Upper lobe of left lung (tissue), 6 donors: ENCODE results near the gene GPR183. TPM values are rescaled to one million over a fixed set of nuclear protein-coding genes. Genes with fewer than 3 reads are reported as not detected.

Source experiments
- ATAC-seq, 2 donors: fragments of 200-7000 bp; cut with Tn5 transposase; one replicate each; pipeline ENCODE4 v1.9.1; 2022; ENCODE audit warnings: mild to moderate bottlenecking in 2 of 2, moderate library complexity in 2 of 2; ENCODE audit not compliant: low FRiP score in 2 of 2
- DNase-seq, 2 donors: peaks; one replicate each; pipeline ENCODE4 v3.0.0-alpha.2; 2019 to 2020
- H3K27ac ChIP-seq, 4 donors: fragments of 200-600 bp; sonication (generic); one replicate each; pipeline ENCODE4 v1.5.1; 2016 to 2019
- H3K27me3 ChIP-seq, 4 donors: fragments of 200-600 bp; sonication (generic); one replicate each; pipeline ENCODE4 v1.5.1; 2017 to 2019
- H3K36me3 ChIP-seq, 4 donors: fragments of 200-600 bp; sonication (generic); one replicate each; pipeline ENCODE4 v1.5.1; 2016 to 2019
- H3K4me1 ChIP-seq, 4 donors: fragments of 200-600 bp; sonication (generic); one replicate each; pipeline ENCODE4 v1.5.1; 2018 to 2019
- H3K4me3 ChIP-seq, 4 donors: fragments of 200-600 bp; sonication (generic); one replicate each; pipeline ENCODE4 v1.5.1; 2017 to 2019; ENCODE audit warnings: mild to moderate bottlenecking in 2 of 4, moderate library complexity in 1 of 4
- H3K9me3 ChIP-seq, 4 donors: fragments of 200-600 bp; sonication (generic); one replicate each; pipeline ENCODE4 v1.5.1; 2018 to 2019
- CTCF ChIP-seq, 6 experiments: fragments of 450-650 bp in 4 of 6; fragments of 200-600 bp in 2 of 6; sonication (generic) in 2 of 6; IDR thresholded peaks; one replicate each; pipeline ENCODE4 v1.5.1; 2016 to 2019; ENCODE audit warnings: antibody characterized with exemption in 6 of 6
- EP300 ChIP-seq, 4 donors: sonication (generic); formaldehyde crosslinking; IDR thresholded peaks; one replicate each; pipeline ENCODE4 v1.5.1; 2017; ENCODE audit warnings: antibody characterized with exemption in 4 of 4, control low read depth in 2 of 4
- POLR2A ChIP-seq, 4 donors: fragments of 450-650 bp; IDR thresholded peaks; one replicate each; pipeline ENCODE4 v1.5.1; 2016 to 2017; ENCODE audit warnings: antibody characterized with exemption in 4 of 4, mild to moderate bottlenecking in 2 of 4
- POLR2AphosphoS5 ChIP-seq, 2 donors: sonication (generic); formaldehyde crosslinking; IDR thresholded peaks; one replicate each; pipeline ENCODE4 v1.5.1; 2017; ENCODE audit warnings: antibody characterized with exemption in 2 of 2
- WGBS, 2 donors: methylation state at CpG; one replicate each; pipeline ENCODE4 v1.1.5; 2017 to 2018; 5-methylcytosine and 5-hydroxymethylcytosine counted together
- total RNA-seq, 6 donors: library from RNA; depleted of rRNA in 4 of 6; stranded (reverse); fragments of >200 nt in 4 of 6; gene quantifications; one replicate each; pipeline versions ENCODE4 v1.1.0 to v1.2.1, GENCODE V29; 2016 to 2021
- donor health status: DM: no; HTN: no; CAD: no; lungs with moderate emphysema.
- donor health status: DM: no; HTN: yes; CAD: no; lungs with severe emphysema.

Gene GPR183
- total RNA-seq, 6 donors from 2014 or later = 2.6 to 13.5 (median 10.0) TPM

- ATAC-seq = no peak
- Histone ChIP-seq H3K36me3 (no peaks in the 10 kb centered on the region), H3K4me1 (peaks cover 13 to 42% (median 29%) of the 10 kb centered on the region in 4 donors)
These were observed 27.6 kb downstream of the GPR183 start for GRCh38 chr13:99279637-99280036.

DNA sequence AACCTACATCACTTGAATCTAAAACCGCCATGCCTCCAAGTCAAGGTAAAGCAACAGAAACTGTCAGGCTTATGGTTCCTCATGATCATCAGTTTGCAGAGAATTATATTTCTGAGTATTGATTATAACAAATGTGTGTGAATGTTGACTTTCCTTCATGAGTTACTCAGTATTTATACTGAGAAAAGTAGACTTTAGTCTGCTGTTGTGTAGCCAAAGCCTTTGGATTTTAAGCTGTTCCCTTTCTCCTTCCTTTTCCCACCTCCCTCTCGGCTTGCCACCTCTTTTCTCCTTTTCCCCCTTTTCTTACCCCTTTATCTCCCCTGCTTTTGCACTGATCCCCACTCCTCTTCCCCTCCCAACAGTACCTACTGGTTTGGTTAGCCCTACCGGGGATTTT is 28.4 kb downstream of the GPR183 start:
- TF ChIP-seq POLR2A (IDR thresholded peaks at IDR 0.05) (no peak), CTCF (IDR thresholded peaks at IDR 0.05) (no peak), EP300 (IDR thresholded peaks at IDR 0.05) (no peak), POLR2AphosphoS5 (IDR thresholded peaks at IDR 0.05) (no peak)
- Histone ChIP-seq H3K36me3 (no peaks in the 10 kb centered on the region), H3K27me3 (no peaks in the 10 kb centered on the region), H3K9me3 (no peaks in the 10 kb centered on the region), H3K4me1 (peaks cover 13 to 41% (median 29%) of the 10 kb centered on the region in 4 donors), H3K4me3 (no peak overlapping the region), H3K27ac (peak overlapping the region in 2 of 4 donors; percentile 62 to 82)
- DNase-seq = no peak
- 88 to 92% methylated on average over 3 of the region's 3 CpGs for WGBS, 2 donors
- ATAC-seq = no peak

More at GRCh38 chr13:99279637-99280036, 27.6 kb downstream of the GPR183 start:
- peak overlapping the region; percentile 24 to 82 (median 70) for H3K27ac ChIP-seq
- no peaks in the 10 kb centered on the region for H3K9me3 ChIP-seq
- DNase-seq = no peak
- H3K27me3 ChIP-seq = no peaks in the 10 kb centered on the region
- 96 to 97% methylated on average over 2 of the region's 2 CpGs for WGBS, 2 donors
- H3K4me3 ChIP-seq = no peak overlapping the region
- TF ChIP-seq EP300 (IDR thresholded peaks at IDR 0.05) (no peak), POLR2AphosphoS5 (IDR thresholded peaks at IDR 0.05) (no peak), CTCF (IDR thresholded peaks at IDR 0.05) (no peak), POLR2A (IDR thresholded peaks at IDR 0.05) (no peak)

DNA sequence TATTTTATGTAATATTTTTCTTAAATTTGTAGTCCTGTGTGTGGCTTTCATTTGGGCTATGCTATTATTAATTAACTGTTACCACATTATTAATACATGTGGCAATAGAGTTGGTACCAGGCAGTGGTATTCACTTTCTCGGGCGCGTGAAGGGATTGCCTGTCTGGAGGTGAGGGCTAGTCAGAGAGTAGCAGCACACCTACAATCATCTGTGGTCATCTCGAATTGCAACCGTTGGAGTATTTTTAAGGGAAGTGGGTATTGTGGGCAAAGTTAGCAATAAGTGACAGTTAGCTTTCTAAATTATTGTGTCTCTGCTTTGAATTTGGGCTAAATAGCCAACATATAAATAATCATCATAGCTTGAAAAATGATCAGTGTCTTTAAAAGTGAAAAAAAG is 29.0 kb downstream of the GPR183 start:
- no peak for ATAC-seq
- no peaks in the 10 kb centered on the region for H3K36me3 ChIP-seq
- no peaks in the 10 kb centered on the region for H3K9me3 ChIP-seq
- no peaks in the 10 kb centered on the region for H3K27me3 ChIP-seq
- DNase-seq = no peak
- WGBS, 2 donors = 72 to 74% methylated on average over 5 of the region's 5 CpGs
- TF ChIP-seq EP300 (IDR thresholded peaks at IDR 0.05) = no peak
- no peak for TF ChIP-seq POLR2A (IDR thresholded peaks at IDR 0.05)
- no peak for TF ChIP-seq POLR2AphosphoS5 (IDR thresholded peaks at IDR 0.05)
- no peak for TF ChIP-seq CTCF (IDR thresholded peaks at IDR 0.05)
- no peak overlapping the region for H3K4me3 ChIP-seq
- peaks cover 10 to 37% (median 26%) of the 10 kb centered on the region in 4 donors for H3K4me1 ChIP-seq
- peak overlapping the region in 1 of 4 donors; percentile 52 for H3K27ac ChIP-seq

DNA sequence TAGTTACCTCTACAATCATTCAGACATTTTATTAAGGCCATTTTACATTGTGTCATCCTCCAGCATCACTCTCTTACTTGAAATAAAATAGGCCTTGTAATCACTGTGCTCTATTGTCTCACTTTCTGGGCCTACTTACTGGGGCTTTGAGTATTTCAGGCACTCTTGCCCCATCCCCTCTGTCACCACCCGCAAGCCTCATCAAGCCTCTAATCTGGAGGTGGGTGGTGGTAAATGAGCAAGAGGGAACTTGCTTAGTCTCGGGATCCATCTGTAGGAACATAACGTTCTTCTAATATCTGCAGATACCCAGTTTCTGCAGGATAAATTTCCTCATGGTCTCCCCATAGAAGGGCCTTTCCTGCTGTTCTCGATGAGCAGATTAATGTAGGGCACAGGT is 29.6 kb downstream of the GPR183 start:
- H3K36me3 ChIP-seq = no peaks in the 10 kb centered on the region
- peak in 1 of 4 donors; percentile 53 for TF ChIP-seq POLR2A (IDR thresholded peaks at IDR 0.05)
- TF ChIP-seq EP300 (IDR thresholded peaks at IDR 0.05) = peak in 2 of 4 donors; percentile 61 to 68
- TF ChIP-seq POLR2AphosphoS5 (IDR thresholded peaks at IDR 0.05) = peak; percentile 35 to 48
- TF ChIP-seq CTCF (IDR thresholded peaks at IDR 0.05) = no peak
- DNase-seq = peak in 1 of 2 donors; percentile 57
- H3K27ac ChIP-seq = peak overlapping the region in 1 of 4 donors; percentile 52
- peaks cover 0 to under 1% (median under 1%) of the 10 kb centered on the region in 4 donors for H3K9me3 ChIP-seq
- no peaks in the 10 kb centered on the region for H3K27me3 ChIP-seq
- no peak overlapping the region for H3K4me3 ChIP-seq
- H3K4me1 ChIP-seq = peaks cover 5 to 31% (median 20%) of the 10 kb centered on the region in 4 donors
- ATAC-seq = peak in 1 of 2 donors; percentile 58
- WGBS, 2 donors = 64 to 89% methylated on average over 4 of the region's 4 CpGs

- Histone ChIP-seq H3K27ac (peak overlapping the region in 1 of 4 donors; percentile 24), H3K9me3 (peaks cover 0 to 5% (median 4%) of the 10 kb centered on the region in 4 donors), H3K4me1 (peaks cover 2 to 22% (median 12%) of the 10 kb centered on the region in 4 donors), H3K27me3 (no peaks in the 10 kb centered on the region), H3K4me3 (no peak overlapping the region), H3K36me3 (no peaks in the 10 kb centered on the region)
- ATAC-seq = no peak
- TF ChIP-seq CTCF (IDR thresholded peaks at IDR 0.05) (no peak), EP300 (IDR thresholded peaks at IDR 0.05) (no peak), POLR2AphosphoS5 (IDR thresholded peaks at IDR 0.05) (no peak), POLR2A (IDR thresholded peaks at IDR 0.05) (no peak)
- 84 to 93% methylated on average over 2 of the region's 2 CpGs for WGBS, 2 donors
- DNase-seq = no peak
These were observed 30.5 kb downstream of the GPR183 start for GRCh38 chr13:99276706-99277105.
